HG03159 (cell line): ENCODE results near the gene DPYD.

Experiments
- ATAC-seq: cut with Tn5 transposase; IDR thresholded peaks from one replicate; pipeline ENCODE4 v1.9.1; 2021; ENCODE audit warnings: mild to moderate bottlenecking, moderate library complexity; ENCODE audit not compliant: unreplicated experiment

The DPYD gene

DNA sequence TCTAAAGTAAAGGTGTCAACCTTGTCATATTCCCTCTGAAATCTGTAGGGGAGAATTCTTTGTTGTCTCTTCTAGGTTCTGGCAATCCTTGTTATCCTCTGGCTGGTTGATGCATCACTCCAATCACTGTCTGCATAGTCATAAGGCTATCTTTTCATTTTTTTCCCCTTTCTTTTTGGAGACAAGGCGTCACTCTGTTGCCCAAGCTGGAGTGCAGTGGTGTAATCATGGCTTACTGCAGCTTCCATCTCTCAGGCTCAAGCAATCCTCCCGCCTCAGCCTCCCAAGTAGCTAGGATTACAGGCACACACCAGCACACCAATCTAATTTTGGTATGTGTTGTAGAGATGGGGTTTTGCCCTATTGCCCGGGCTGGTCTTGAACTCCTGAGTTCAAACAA, 12.9 kb downstream of the DPYD start:
- no peak for ATAC-seq

DNA sequence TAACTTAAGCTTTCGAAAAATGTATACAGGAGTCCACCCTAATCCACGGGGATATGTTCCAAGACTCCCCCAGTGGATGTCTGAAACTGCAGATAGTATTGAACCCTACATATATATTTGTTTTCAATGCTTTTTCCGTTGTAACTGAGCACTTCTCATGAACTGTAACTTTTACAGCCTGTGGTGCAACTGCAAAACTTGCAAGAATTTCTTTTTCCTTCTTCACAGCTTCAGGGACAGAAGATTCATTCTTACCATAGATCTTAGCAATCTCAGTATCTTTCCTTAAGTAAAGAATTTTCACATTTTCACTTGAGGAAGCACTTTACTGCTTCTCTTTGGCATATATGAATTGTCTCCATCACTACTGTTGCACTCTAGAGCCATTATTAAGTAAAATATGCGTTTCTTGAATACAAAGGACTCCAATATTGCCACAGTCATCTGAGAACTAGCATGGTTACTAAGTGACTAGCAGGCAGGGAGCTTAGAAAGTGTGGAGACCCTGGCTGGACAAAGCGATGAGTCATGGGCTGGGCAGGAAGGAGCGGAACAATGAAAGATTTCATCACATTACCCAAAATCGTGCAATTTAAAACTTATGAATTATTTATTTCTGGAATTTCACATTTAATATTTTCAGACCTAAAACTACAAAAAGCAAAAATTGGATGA, 14.1 kb downstream of the DPYD start:
- no peak for ATAC-seq

DNA sequence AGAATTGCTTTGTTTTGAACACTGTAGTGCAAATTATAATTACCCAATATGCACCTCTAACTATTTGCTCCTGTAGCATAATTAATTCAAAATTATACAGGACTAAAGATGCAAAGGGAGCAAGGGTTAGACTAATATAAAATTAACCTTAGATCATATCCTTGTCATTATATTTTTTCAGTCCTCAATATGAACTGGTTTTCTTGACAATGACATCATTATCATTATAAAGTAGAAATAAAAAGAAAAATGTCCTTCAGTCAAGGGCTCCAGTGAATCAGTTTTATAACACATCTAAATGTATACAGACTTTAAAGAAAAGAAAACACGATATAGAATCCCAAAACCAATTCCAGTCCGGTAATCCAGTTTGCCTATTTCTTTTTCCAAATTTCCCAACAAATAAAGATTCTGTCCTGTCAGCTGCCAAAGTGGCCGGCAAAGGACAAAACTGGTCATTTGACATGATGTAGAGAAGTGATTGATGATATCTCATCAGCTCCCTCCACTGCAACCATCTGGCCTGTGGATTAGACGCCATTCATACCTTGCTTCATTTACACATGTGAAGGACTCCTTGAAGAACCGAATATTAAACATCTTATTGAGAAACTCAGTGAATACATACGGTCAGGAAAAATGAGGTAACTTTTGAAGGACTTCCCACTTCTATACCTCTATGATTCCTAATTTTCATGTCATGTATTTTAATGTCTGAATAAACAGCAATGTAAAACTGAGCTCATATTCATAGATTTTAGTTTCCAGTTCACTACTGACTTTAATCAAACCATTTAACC, 15.5 kb downstream of the DPYD start:
- ATAC-seq = no peak

DNA sequence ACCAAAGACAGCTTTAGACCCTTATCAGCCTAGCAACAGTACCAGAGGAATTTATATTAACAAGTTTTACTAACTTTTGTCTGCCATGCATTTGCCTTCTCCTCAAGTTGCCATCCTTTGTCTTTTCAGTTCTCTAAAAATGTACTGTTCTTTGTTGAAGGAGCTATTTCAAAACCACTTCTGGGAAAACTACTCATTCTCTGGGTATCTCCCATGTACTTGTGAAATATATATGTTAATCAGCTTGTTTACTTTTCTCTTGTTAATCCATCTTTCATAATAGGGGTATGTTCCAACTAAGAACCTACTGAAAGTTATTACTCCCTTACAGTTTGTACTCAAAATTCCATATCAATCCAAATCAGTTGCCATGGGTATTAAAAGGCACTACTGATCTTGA, 16.3 kb downstream of the DPYD start:
- ATAC-seq = no peak

DNA sequence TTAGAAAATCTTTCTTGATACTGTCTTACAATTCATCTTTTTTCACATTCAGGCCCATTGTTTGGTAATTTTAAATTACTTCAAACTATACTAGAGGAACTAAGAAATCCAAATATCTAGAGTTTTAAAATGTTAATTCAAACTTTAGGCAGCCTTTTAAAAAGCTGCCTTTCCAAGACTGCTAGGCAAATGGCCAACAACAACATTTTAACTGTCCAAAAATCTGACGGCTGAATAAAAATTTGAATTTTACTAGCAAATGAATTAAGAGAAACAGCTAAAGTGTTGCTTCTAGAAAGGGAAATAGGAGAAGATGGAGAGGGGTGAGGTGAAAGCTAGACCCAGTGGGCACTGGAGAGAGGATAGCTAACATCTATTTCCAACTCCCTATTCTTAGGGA, 17.2 kb downstream of the DPYD start:
- no peak for ATAC-seq

DNA sequence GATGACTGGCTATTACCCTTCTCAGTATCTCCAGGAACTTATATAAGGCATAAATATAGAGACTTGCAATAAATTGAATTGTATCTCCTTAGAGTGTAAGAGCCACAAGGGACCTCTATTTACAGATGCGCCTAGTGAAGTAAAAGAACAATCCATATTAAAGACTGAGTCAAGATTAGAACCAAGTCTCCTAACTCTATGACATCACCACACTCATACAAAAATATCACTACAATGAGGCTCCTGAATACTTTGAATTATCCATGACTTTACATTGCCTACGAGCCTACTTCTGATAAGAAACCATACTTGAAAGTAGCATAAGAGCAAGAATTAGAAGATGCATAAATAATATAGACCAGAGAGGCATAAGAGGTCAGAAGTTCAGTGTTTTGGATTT, 18.8 kb downstream of the DPYD start:
- no peak for ATAC-seq

DNA sequence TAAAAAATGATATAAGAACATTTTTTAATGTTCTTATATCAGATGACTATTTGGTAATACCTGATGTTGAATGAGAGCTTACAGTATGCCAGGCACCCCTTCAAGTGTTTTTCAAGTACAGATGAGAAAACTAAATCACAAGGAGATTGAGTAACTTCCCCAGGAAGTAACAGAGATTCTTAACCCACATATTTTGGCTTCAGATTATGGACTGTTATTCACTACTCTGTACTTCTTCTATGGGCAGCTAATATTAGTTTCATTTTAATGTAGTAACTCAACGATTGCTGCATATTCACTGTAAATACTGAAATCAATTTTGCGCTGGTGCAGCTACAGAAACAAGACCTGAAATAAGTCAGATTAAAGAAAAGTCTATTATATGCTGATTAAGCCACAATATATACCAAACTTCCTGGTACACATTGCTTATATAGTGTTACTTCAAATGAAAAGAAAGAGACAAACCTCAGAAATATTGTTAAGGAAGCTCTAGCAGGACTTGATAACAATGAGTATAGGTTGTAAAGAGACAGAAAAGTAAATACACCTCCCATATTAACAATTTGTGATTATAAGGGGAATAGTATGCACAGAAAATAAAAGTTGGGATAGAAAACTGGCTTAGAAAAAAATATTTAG, 19.7 kb downstream of the DPYD start:
- no peak for ATAC-seq

DNA sequence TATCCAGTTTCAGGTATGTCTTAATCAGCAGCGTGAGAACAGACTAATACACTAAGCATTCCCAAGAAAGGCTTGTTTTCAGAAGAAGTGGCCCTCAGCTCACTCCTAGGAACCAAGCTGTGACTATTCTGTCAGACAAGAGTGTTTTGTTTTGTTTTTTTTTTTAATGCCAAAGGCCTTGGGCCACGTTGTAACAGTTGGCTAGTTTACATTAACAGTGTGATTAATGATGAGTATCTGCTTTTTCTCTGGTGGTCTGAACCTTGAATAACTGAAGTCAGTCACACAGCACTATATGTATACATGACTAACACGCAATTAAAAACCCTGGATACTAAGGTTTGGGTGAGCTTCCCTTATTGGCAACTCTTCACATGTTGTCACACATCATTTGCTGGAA, 21.9 kb downstream of the DPYD start:
- ATAC-seq = no peak

DNA sequence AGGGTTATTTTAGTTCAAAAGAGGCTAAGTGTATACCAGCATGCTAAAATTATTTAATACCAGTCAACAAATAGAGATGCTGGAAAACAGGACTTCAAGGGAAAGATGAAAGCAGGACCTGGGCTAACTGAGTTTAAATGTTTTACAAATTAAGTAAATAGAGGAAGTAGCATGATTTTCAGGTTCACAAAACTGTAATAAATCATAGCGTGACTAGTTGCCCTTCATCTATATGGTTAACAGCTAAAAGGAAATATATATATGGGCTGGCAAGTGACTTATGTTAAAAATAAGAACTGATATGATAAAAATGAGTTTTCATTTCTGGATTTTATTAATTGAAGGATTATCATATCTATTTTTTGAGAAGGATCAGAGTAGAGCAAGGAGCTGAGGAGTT, 25.6 kb downstream of the DPYD start:
- ATAC-seq = no peak

DNA sequence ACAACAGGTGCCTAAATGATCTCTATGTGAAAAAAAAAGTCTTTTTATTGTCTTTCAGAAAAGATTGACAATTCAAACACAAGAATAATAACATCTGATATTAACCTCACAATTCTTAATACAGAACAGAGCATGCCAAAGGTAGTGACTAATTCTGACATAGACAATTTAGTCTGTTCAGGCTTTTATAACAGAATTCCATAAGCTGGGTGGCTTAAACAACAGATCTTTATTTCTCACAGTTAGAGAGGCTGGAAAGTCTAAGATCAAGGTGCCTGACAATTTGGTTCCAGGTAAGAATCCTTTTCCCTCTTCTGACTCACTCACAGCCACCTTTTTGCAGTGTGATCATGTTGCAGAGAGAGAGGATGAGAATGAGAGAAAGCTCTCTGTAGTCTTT, 27.0 kb downstream of the DPYD start:
- no peak for ATAC-seq

DNA sequence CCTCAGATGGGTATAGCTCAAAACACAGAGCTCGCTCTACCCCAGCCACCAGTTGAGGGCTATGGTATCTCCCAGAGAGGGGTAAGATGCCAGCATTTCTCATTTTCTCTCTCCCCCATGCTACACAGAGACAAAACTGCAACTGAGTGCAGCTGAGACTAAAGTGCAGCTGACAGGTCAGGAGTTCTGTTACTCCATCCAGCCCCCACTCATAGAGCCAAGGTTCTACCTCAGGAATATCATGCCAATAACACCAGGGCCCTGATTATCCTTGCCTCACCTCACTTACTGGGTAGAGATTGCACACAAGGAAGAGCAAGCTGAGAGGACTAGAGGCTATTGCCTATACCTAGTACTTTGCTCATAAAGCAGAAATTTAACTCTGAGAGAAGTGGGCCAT, 34.6 kb downstream of the DPYD start:
- ATAC-seq = no peak

DNA sequence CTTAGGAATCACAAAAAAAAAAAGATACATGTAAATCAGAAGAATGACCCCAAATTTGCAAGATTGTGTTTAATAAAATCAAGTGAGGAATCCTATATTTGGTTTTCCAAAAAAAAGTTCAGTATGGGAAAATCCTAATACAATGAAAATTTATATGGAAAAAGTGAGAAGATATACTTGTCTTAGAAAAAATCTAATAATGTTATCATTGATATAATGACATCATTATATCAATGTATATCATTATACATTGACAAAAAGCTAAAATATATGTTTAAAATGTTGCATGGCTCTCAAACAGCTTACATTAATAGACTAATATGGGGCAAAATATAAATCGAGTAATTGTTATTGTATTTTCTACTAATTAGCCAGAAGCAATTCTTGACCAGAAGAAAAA, 37.0 kb downstream of the DPYD start:
- ATAC-seq = no peak

DNA sequence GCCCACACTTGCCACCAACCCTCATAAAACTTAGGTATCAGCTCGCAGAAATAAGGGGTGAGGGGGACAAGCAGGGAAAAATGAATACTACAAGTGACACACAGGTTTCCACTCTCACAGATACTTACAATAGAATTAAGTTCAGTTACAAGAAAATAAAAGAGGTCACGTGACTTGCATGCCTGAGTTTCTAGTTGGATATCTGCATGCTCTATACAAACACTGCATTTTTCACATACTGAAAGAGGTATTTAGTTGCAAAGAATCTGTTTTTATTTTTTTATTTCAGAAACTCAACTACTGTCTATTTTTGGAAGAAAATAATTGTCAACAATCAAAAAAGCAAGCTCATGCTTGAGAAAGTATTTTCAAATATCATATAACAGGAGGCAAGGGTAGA, 43.5 kb downstream of the DPYD start:
- ATAC-seq = no peak

DNA sequence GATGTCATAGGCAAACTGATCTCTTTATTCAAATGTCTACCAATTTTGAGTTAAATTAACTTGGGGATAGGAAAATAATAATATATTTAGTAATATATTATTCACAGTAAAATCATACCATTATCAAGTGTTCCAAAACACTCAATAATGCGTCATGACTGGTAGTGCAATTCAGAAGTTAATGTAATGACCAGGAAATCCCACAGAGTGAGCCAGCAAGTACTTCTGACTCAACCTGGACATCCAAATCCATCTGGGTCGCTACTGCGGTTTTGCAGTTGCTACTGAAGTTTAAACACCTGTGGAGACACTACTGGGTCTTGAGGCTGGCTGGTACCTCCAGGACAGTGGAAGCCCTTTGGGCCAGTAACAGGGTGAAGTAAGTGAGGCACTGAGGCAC, 44.8 kb downstream of the DPYD start:
- no peak for ATAC-seq

DNA sequence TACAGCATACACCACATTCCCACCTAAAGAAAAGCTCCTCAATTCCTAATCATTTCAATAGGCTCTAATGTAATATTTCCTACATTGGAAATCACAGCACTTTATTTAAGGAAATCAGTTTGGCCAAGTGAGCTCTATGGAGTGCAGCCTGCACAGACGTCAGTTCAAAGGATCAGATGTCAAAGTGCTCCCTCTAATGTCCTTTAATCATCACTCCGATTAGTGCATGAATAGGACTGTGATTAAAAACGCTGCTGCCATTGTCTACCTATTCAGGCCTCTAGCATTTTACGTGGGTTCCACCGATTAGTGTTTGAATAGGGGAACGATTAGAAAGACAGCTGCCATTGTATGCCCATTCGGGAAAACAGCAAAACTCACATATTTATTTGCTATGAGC, 50.2 kb downstream of the DPYD start:
- ATAC-seq = no peak

DNA sequence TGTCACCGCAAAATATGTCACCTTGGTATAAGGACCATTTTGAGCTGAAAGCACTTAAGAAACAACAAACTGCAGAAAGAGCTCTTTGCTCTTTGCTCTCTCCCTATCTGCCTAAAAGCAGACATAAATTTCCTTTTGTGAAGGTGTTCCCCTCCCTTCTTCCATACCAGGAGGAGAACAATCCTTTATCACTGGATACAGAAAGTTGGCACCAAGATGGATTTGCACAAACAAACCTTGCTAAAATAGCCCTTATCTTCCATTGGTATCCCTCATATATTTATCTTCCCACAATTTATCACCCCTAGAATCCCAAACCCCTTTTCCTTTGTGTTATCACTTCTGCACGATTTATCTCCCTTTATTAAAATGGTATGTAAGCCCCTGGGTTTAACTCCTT, 51.4 kb downstream of the DPYD start:
- no peak for ATAC-seq

DNA sequence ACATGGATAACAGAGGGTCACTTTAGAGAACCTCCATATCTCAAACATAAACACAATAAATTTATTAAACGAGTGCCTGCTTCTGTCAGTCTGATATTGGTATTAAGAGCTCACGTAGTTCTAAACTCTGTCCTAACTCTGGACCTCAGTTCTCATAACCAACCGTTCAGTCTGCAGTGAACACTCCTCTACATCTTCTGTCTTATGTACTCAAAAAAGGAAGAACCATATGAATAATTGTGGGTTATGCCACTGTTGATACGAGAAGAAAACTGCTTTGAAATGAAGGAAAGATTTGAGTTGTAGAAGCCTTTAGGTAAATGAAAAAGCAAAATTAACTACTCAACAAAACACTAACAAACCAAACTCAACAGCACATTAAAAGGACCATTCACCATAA, 53.7 kb downstream of the DPYD start:
- ATAC-seq = no peak

DNA sequence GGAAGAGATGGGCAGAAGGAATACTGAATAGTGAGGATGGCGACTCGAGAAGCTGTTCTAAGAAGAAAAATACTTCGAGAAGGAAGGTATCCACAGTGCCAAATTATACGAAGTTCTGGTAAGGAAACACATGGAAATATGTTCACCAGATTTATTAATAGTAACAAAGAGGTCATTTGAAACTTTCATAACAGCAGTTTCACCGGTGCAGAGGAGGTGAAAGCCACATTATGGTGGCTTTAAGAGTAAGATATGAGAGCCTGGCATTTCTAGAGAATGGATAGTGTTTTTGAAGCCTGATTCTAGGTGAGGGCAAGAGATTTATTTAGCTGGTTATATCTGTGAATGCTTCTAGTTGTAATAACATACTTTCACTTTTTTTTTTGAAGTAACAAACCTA, 56.2 kb downstream of the DPYD start:
- ATAC-seq = peak; percentile 66

DNA sequence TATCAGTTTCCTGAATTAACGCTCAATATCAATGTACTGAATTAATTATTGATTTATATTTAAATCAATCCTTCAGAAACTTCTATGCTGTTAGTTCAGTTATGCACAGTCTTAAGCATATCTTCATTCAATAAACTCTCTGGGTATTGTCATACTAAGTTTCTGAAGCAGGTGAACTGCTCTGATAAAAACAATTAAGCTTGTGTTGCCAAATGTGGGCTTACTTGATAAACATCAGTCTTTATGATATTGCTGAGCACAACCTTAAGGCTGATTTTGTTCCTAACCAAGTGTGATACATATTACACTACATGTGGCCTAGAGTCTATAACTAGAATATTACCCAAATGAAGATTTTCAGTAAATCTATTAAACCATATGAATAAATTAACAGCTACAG, 67.6 kb downstream of the DPYD start:
- no peak for ATAC-seq

DNA sequence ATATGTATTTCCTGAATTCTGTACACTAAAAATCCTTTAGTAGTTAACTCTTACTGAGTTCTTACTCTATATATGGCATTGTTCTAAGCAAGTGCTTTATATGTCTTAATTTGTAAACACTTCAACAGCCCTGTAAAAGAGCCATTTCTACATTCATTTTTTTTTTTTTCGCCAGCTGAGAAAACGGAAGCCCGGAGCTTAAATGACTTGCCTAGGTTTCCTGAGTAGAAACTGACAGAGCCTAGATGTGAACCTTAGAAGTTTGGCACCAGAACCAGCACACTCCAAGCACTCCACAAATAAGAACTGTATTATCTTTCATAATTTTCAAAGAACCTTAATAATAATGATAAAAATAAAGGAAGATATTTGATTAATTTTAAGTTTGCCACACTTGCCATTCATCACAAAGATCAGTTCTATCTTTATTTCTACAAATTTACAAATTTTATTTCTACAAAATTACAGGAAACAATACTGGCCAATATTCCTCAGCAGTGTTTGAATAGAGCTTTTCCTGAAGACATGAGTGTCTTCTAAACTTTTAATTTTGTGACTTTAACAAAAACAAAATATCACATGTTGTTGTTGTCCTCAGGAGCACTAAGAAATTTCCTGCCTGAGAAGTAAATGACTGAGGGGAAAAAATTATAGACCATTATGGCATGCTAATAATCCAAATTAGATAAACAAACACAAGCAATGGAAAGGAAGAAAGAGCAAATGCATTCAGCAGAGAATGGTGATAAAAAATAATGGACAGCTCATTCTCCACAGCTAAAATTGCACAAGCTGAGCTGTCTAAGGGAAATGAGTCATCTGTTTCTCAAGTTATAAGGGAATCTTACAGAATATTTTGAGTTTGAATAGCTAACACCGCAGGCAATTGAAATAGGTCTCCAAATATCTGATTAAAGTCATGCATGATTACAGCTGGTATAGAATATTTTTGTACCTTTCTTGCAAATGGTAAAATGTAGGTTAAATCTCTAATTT, 71.2 kb downstream of the DPYD start:
- ATAC-seq = no peak

DNA sequence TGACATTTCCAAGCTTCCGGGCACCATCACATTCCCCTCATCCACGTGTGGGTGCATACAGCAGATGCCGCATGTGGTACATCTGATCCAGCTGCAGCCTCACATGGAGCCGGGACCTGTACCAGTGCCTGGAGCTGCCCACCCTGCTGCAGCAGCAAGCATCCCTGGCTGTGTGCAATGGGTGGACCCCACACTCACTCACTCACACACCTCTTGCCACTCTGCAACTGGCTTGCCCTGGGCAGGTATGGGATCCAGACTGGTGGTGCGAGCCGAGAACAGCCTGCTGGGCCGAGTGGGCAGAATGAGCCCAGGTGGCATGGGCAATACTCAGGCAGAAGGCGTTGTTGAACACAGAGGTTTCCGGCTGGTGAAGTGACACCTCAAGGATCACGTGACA, 75.0 kb downstream of the DPYD start:
- ATAC-seq = no peak
